GM19351 (cell line): ENCODE results near the gene TBC1D32.
"Not testable (repeated sequence)": the region's sequence is repeated elsewhere in the genome, so short reads cannot be mapped to it uniquely, and the experiment has no call there.

Source experiments
- ATAC-seq: cut with Tn5 transposase; IDR thresholded peaks from one replicate; pipeline ENCODE4 v1.9.1; 2021; ENCODE audit warnings: mild to moderate bottlenecking, moderate library complexity; ENCODE audit not compliant: unreplicated experiment

Gene TBC1D32

DNA sequence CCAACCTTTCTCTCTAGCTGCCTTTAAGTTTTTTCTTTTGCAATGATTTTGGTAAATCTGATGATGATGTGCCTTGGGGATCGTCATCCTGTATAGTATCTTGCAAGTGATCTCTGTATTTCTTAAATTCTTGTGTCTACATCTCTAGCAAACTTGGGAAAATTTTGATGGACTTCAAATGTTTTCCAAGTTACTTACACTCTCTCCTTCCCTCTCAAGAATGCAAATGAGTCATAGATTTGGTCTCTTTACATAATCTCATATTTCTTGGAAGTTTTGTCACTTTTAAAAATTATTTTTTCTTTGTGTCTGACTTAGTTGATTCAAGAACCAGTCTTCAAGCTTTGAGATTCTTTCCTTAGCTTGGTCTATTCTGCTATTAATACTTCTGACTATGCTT is 176.4 kb downstream of the TBC1D32 start:
- ATAC-seq: no peak

- no peak for ATAC-seq
These were observed 190.8 kb downstream of the TBC1D32 start for GRCh38 chr6:121143476-121143875.

DNA sequence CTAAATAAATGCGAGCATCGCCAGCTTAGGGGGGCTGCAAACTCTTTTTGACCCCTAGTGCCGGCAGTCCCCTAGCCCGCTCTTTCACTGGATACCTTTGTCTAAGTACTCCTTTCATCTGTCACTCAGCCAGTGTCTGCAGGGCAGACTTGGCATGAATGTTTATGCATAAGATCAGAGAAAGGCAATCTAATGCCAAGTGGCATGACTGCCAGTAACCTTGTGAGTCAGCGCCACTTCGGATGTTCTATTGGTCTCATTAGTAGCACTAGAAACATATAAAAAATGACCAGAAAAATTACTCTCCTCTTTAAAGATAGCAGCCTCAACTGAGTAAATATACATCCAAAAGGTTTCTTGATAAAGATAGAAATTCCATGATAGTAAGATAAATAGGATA is 192.2 kb downstream of the TBC1D32 start:
- no peak for ATAC-seq

DNA sequence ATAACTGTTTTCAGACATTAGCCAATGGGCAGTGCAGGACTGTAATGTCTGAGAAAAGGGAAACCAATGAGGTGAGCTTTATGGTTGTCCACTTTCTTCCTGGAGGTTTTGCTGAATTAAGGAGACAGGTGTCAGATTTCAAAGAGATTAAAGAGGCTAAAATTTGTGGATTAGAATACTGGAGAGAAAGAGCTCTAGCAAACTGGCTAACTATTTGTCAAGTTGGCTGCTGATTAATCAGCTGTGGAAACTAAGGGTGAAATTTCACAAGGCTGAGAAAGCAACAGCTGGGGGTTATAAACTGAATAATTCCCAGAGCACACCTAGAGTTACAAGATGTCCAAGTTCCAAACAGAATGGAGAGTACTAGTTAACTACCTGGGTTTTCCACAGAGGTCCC is 198.9 kb downstream of the TBC1D32 start:
- no peak for ATAC-seq

DNA sequence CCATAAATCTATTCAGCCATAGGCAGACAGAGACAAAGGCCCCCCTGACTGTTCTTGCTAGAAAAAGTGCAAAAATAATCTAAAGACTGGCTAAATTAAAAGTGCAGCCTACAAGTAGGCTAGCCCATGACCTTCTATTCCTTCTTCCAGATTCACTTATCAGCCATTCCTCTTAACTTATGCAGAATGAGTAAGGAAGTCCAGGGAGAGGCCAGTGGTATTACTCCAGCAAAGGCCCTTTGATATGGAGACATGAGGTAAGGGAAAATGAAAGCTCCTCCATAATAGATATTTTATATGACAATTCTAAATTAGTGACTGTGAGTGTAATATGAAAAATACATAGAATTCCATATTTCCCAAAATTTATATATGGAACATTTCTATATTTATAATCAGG is 199.4 kb downstream of the TBC1D32 start:
- no peak for ATAC-seq

GRCh38 chr6:121124600-121124999 is 209.7 kb downstream of the TBC1D32 start:
- ATAC-seq: no peak

DNA sequence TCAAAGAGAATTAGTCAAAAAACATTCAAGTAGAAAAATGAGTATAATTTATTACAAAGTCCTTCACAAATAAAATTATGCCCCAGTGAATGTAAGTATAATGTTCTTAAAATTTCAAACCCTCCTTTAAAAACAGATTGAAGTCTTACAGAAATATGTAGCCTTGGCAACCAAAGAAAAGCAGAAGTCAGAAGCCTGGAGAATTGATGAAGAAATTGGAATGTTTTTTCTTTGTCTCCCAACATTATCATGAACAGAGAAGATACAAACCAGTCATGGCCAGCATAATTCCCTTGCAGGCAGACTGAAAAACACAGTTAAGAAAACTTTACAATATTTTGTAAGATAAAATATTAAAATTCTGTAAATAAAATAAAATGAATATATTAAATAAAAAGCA is 221.9 kb downstream of the TBC1D32 start:
- no peak for ATAC-seq

GRCh38 chr6:121110733-121111132 is 223.5 kb downstream of the TBC1D32 start:
- ATAC-seq: no peak

- no peak for ATAC-seq
These were observed 227.3 kb downstream of the TBC1D32 start for GRCh38 chr6:121106962-121107361.

DNA sequence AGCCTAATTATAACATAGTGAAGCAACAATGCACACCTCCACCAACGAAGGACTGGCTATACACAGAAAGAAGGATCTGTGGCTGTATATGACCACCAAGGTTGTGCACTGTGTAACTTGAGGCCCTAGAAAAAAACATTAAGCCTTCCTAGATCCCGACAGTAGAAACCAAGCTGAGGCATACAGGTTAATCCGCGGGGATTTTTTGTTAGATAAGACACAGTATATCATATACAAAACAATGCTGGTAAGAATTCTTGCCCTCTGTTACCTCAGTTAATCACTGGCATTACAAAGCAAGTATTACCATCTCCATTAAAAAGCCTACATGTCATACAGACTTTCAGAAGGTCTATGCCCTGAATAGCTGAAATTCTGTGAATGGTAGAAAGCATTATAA is 228.8 kb downstream of the TBC1D32 start:
- no peak for ATAC-seq

DNA sequence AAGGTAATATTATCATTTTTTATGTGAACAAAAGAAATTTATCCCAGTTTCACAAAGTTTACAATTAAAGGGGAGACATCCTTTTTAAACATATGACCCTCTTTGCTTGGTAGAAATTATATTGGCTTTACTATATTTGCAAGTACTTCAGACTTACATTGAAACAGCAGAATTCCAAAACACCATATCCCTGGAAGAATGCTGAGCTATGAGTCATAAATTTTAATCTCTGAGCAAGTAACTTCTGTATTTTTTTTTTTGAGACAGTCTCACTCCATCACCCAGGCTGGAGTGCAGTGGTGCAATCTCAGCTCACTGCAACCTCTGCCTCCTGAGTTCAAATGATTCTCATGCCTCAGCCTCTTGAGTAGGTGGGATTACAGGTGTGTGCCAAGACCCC is 240.4 kb downstream of the TBC1D32 start:
- ATAC-seq: no peak

DNA sequence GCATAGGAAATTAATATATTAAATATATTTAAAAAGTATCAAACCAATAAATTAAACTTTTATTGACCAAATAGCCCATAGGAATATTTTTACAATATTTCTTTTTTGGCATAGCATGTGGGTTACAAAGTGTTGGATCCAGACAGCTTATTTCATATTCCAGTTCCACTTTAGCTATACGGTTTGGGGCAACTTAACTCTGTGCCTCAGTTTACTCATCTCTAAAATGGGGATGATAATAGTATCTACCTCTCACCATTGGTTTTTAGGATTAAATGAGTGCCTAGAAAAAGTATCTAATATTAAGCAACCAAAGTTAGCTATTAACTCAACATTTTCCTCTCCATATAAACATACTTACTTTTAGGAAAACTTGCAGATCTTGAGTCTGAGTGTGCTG is 243.8 kb downstream of the TBC1D32 start:
- no peak for ATAC-seq

DNA sequence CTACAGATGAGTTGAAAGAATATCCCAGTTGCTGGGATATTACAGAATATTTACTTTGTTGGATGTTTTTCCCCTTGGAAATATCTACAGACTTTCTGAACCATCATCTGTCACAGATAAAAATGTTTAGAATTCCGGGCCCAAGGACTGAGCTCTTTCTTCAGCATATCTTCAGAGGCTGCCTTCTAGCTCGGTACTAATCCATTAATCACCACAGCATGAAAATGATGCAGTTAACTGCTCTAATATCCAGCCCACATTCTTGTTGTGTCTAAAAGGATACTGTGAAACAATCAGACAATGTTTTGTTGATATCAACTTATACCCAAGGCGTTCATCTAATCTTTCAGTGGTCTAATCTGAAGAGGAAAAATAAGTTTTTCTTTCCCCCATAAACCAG is 247.4 kb downstream of the TBC1D32 start:
- no peak for ATAC-seq

DNA sequence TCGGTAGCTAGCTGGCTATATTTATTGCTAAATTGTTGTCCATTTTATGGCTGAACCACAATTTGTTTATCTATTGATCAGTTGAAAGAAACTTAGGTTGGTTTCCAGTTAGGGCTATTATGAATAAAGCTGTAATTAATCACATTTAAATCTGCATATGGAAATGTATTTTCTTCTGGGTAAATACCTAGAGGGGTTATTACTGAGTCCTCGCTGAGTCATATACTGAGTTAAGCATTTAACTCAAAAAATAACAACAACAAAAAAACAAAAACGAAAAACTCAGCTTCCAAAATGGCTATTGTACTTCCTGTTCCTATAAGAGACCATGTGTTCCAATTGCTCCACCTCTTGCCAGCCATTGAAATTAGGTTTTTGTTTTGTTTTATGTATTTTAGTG is 258.2 kb downstream of the TBC1D32 start:
- no peak for ATAC-seq

GRCh38 chr6:121068749-121069148 is 265.5 kb downstream of the TBC1D32 start:
- ATAC-seq: not testable (repeated sequence)

- no peak for ATAC-seq
These were observed 266.9 kb downstream of the TBC1D32 start for GRCh38 chr6:121067381-121067780.

GRCh38 chr6:121064345-121064744 is 269.9 kb downstream of the TBC1D32 start:
- no peak for ATAC-seq

DNA sequence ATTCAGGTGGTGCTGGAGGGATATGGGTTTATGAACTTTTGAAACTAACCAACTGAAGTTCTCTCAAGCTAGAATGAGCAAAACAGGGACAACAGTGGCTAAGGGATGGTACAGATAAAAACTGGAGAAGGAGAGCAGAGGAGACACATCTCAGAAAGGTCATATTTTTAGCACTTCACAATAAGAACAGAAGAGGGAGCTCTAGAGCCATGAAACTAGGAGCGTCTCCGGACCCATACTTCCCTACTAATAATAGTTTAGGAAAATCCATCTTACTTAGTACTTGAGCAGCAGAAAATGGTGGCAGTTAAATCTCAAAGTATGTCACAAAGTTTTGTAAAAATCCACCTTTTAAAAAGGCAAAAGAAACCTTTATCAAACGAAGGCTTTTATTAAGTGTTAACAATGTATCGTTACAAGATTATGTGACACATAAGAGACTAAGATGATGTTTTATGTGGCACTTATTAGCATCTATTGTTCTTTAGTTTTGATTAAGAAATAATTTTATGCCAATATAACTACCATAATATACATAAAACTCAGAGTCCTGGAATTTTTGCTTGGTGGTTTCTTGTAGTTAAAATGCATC is 278.6 kb downstream of the TBC1D32 start:
- ATAC-seq: peak; percentile 85

DNA sequence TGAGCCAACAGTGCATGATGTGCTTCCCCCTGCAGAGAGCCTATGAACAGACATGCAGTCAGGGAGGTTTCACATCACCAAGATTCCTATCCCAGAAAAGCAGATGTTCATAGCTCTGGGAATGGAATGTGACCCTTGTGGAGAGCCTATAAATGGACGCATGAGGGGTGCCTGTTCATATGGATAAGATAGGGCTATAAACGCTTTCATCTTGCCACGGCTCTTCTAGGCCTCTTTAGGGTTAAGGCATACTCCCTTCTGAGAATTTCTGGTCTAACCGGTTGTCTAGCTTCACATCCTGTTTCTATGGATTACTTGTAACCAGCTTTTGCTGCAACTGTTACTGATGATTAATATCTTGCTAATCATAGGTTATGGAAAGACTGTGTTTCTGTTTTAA is 285.7 kb downstream of the TBC1D32 start:
- not testable (repeated sequence) for ATAC-seq

DNA sequence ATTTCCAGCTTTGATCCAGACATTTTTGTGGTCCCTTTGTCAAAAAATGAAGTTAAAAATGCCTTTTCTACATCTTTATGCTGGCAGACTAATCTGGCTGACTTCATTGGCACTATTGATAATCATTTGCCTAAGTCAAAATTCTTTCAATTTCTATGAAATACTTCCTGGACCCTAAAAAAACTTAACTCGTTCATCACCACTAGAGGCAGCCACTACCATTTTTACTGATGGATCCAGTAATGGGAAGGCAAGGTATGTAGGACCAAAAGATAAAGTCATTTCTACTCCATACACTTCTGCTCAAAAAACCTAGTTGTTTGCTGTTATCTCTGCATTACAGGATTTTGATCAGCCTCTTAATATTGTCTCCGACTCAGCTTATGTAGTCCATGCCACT is 289.4 kb downstream of the TBC1D32 start:
- not testable (repeated sequence) for ATAC-seq

DNA sequence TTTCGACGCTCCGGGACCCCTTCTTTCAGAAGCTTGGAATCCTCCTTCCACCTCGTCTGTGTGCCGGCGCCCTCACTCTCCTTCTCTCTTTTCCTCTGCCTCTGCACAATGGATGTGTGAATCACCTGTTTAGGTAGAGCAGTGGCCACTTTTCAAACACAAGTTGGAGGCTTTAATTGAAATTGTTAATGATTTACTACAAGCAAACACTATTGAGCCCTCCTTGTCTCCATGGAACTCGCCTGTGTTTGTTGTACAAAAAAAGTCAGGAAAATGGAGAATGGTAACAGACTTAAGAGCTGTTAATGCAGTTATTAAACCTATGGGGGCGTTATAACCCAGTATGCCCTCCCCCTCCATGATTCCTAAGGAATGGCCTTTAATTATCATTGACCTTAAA is 290.6 kb downstream of the TBC1D32 start:
- ATAC-seq: not testable (repeated sequence)

GRCh38 chr6:121043211-121043610 is 291.1 kb downstream of the TBC1D32 start:
- ATAC-seq: not testable (repeated sequence)

GRCh38 chr6:121042766-121043165 is 291.5 kb downstream of the TBC1D32 start:
- no peak for ATAC-seq
